Activated CD4-positive, CD25-positive, alpha-beta regulatory T cell (primary cell): ENCODE results near the gene ISM2.
"Not testable (repeated sequence)": the region's sequence is repeated elsewhere in the genome, so short reads cannot be mapped to it uniquely, and the experiment has no call there.

ENCODE experiments used
- DNase-seq, 4 experiments: peaks; one replicate each; lab custom pipeline; 2025; lab: John Stamatoyannopoulos, UW

The ISM2 gene

GRCh38 chr14:77498120-77498979, at the start of gene ISM2:
Gene ISM2 (minus strand): TSS chr14:77498816. CDS start chr14:77498793, 23 bp downstream.
- no peak for DNase-seq

- no peak for DNase-seq
These were observed 49.0 kb upstream of the ISM2 start for GRCh38 chr14:77547512-77548180.

- not testable (repeated sequence) for DNase-seq
These were observed 46.6 kb upstream of the ISM2 start for GRCh38 chr14:77545171-77545570.

GRCh38 chr14:77544571-77544970, 46.0 kb upstream of the ISM2 start:
- DNase-seq: no peak

- no peak for DNase-seq
These were observed 45.2 kb upstream of the ISM2 start for GRCh38 chr14:77543637-77544334.

GRCh38 chr14:77543240-77543551, 44.6 kb upstream of the ISM2 start:
- DNase-seq: no peak

GRCh38 chr14:77542421-77543239, 44.0 kb upstream of the ISM2 start:
- no peak for DNase-seq

GRCh38 chr14:77541905-77542304, 43.3 kb upstream of the ISM2 start:
- no peak for DNase-seq

- not testable (repeated sequence) for DNase-seq
These were observed 38.3 kb upstream of the ISM2 start for GRCh38 chr14:77536951-77537350.

- DNase-seq: no peak
These were observed 32.5 kb upstream of the ISM2 start for GRCh38 chr14:77531071-77531470.

- no peak for DNase-seq
These were observed 31.3 kb upstream of the ISM2 start for GRCh38 chr14:77529963-77530362.

- DNase-seq: no peak
These were observed 30.6 kb upstream of the ISM2 start for GRCh38 chr14:77529213-77529612.

GRCh38 chr14:77528701-77529100, 30.1 kb upstream of the ISM2 start:
- not testable (repeated sequence) for DNase-seq

GRCh38 chr14:77526266-77526665, 27.6 kb upstream of the ISM2 start:
- DNase-seq: no peak

GRCh38 chr14:77524536-77524935, 25.9 kb upstream of the ISM2 start:
- no peak for DNase-seq

GRCh38 chr14:77523109-77523508, 24.5 kb upstream of the ISM2 start:
- no peak for DNase-seq

GRCh38 chr14:77520555-77520954, 21.9 kb upstream of the ISM2 start:
- DNase-seq: no peak

GRCh38 chr14:77516126-77516525, 17.5 kb upstream of the ISM2 start:
- no peak for DNase-seq

- DNase-seq: no peak
These were observed 13.0 kb upstream of the ISM2 start for GRCh38 chr14:77511486-77512162.

- no peak for DNase-seq
These were observed 10.8 kb upstream of the ISM2 start for GRCh38 chr14:77509366-77509765.

- DNase-seq: no peak
These were observed 10.3 kb upstream of the ISM2 start for GRCh38 chr14:77508876-77509275.
